A673 (cell line): ENCODE data around the gene ARF4. TPM values are rescaled to one million over a fixed set of nuclear protein-coding genes. Genes with fewer than 3 reads are reported as not detected.

ENCODE experiments used
- BruUV-seq: library from RNA; stranded (reverse); fragments of 400-500 nt; replicated peaks from 2 replicates; lab custom pipeline; 2021; lab: Mats Ljungman, UMichigan
- CTCF ChIA-PET: fragments of 300-600 bp; sonication (Branson Sonifier 250); formaldehyde crosslinking; loops from one replicate; lab custom pipeline; 2022; ENCODE audit warnings: antibody characterized with exemption; lab: Charles Lee
- POLR2A ChIA-PET: fragments of 300-600 bp; sonication (Branson Sonifier 250); formaldehyde crosslinking; loops from one replicate; lab custom pipeline; 2022; ENCODE audit warnings: antibody characterized with exemption; ENCODE audit not compliant: low non-redundant PET; lab: Charles Lee
- DNase-seq: peaks from one replicate; pipeline ENCODE4 v3.0.0-alpha.2; 2015; ENCODE audit warnings: low spot score
- H3K27ac ChIP-seq: fragments of 200-600 bp; sonication (generic); 2 replicates; pipeline ENCODE4 v1.5.1; 2016; ENCODE audit warnings: mixed run types, low read depth, mild to moderate bottlenecking, mixed read lengths, antibody characterized with exemption, low read length; ENCODE audit not compliant: poor library complexity, severe bottlenecking
- H3K27me3 ChIP-seq: fragments of 200-600 bp; sonication (generic); replicated peaks from 2 replicates; pipeline ENCODE4 v1.6.1; 2017; ENCODE audit warnings: mixed run types, low read depth, mild to moderate bottlenecking, mixed read lengths, antibody characterized with exemption, low read length; ENCODE audit not compliant: insufficient read depth, poor library complexity
- H3K36me3 ChIP-seq: fragments of 200-600 bp; sonication (generic); 2 replicates; pipeline ENCODE4 v1.6.1; 2016; ENCODE audit warnings: mixed run types, mild to moderate bottlenecking, mixed read lengths, antibody characterized with exemption, low read length; ENCODE audit not compliant: insufficient read depth, poor library complexity, severe bottlenecking
- H3K4me1 ChIP-seq: fragments of 200-600 bp; sonication (generic); 2 replicates; pipeline ENCODE4 v1.6.1; 2017; ENCODE audit warnings: mixed run types, mild to moderate bottlenecking, mixed read lengths, antibody characterized with exemption, low read length; ENCODE audit not compliant: insufficient read depth, poor library complexity, severe bottlenecking
- H3K4me3 ChIP-seq: fragments of 200-600 bp; sonication (generic); 2 replicates; pipeline ENCODE4 v1.5.1; 2016; ENCODE audit warnings: low read depth, mixed run types, mild to moderate bottlenecking, mixed read lengths, low read length; ENCODE audit not compliant: poor library complexity, severe bottlenecking
- H3K9me3 ChIP-seq: fragments of 200-600 bp; sonication (generic); 2 replicates; pipeline ENCODE4 v1.6.1; 2016; ENCODE audit warnings: mixed run types, low read depth, mild to moderate bottlenecking, mixed read lengths, antibody characterized with exemption, low read length; ENCODE audit not compliant: poor library complexity, severe bottlenecking
- EZH2 ChIP-seq: fragments of 200-600 bp; sonication (generic); IDR thresholded peaks from 2 replicates; pipeline ENCODE4 v1.6.1; 2017; ENCODE audit warnings: borderline replicate concordance, low read depth, mild to moderate bottlenecking, mixed read lengths, antibody characterized with exemption, low read length; ENCODE audit not compliant: poor library complexity, severe bottlenecking
- intact Hi-C: fragments of 100-400 bp; cut with micrococcal nuclease; formaldehyde crosslinking; loops from one replicate; pipeline ENCODE4 v1.10.0; 2022; ENCODE audit not compliant: unreplicated experiment
- total RNA-seq: library from RNA; stranded (reverse); gene quantifications from 2 replicates; pipeline ENCODE4 v1.2.3, GENCODE V29; 2021
- TF ChIP-seq, protein P1 (sequence below): fragments of 300-800, 200-600 bp; sonication (generic); conservative IDR thresholded peaks from 2 replicates; pipeline ENCODE4 v1.5.1; 2017; ENCODE audit warnings: low read depth, mild to moderate bottlenecking, antibody characterized with exemption, low read length, moderate library complexity, mixed read lengths

Gene ARF4
- total RNA-seq, 1 experiment from 2014 or later, result 82.2 TPM

DNA sequence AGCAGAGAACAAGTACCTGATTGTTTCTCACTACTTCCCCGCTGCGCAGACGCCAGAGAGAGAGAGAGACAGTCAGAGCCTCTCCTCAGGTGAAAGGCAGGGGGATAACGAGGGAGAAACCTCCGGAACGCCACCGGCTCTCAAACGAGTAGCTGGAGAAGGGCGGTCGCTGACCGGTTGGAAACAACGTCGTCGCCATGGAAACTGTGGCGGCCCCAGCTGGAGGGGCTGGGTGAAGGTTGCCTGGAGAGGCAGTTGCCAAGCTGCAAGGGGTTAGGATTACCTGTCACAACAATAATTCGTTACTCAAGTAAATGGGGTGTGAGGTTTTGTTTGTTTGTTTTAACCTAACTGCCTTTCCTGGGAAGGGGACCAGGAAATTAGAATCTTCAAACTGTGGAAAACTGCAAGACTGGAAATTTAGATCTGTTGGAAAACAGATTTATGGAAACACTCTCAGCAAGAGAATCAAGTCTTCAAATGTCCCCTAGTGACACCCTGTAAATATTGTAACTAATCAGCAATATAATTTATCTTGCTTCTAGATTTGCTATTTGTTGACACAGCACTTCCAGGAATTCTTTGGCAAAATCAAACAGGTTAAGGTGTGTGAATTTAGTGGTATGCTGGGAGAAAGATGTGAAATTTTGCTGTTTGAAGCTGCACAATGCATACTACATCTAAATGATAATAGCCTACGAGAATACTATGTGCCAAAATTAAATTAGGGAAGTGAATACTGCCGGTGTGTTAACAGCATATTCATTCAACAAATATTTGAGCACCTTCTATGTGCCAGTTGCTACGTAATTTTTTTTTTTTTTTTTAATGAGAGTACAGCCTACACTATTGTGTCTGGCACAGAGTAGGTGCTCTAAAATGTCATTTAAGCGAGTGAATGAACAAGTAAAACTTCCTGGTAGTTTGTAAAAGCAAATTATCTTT is 52.7 kb downstream of the ARF4 start, which contains the start of gene DNAH12:
Gene DNAH12 (minus strand): TSS at position 164 of the 945 bp plus-strand sequence. CDS start 1,474 bp downstream, outside the sequence.
- Histone ChIP-seq H3K9me3 (no peaks in the 10 kb centered on the region), H3K4me1 (no peaks in the 10 kb centered on the region), H3K27ac (no peak within 1 kb of the TSS), H3K36me3 (no peaks in the 10 kb centered on the region), H3K4me3 (no peak within 1 kb of the TSS), H3K27me3 (no peaks in the 10 kb centered on the region)
- BruUV-seq, result no TSS peak
- ChIA-PET CTCF (no interaction called here), POLR2A (no interaction called here)
- DNase-seq, result peak; percentile 4
- no peak for TF ChIP-seq EZH2
- TF ChIP-seq, protein P1, sequence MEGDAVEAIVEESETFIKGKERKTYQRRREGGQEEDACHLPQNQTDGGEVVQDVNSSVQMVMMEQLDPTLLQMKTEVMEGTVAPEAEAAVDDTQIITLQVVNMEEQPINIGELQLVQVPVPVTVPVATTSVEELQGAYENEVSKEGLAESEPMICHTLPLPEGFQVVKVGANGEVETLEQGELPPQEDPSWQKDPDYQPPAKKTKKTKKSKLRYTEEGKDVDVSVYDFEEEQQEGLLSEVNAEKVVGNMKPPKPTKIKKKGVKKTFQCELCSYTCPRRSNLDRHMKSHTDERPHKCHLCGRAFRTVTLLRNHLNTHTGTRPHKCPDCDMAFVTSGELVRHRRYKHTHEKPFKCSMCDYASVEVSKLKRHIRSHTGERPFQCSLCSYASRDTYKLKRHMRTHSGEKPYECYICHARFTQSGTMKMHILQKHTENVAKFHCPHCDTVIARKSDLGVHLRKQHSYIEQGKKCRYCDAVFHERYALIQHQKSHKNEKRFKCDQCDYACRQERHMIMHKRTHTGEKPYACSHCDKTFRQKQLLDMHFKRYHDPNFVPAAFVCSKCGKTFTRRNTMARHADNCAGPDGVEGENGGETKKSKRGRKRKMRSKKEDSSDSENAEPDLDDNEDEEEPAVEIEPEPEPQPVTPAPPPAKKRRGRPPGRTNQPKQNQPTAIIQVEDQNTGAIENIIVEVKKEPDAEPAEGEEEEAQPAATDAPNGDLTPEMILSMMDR, result no peak
- intact Hi-C loops, result no loop called here

DNA sequence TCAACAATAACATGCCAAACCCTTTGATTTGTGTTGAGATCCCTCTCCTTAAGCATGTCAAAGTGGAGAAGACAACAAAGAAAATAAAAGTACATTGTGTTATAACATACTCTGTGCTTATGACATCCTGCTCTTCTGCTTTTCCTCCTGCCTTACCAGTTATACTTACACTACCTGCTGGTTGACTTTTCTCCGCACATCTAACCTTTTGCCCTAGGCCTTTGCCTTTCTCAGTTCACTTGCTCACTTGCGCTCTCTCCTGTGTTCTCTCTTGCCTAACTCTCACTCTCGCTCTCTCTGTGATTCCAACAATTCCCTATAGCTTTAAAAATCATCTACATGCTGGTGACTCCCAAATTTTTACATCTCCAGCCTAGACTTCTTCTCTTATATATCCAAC is 58.7 kb downstream of the ARF4 start:
- CTCF ChIA-PET, result no interaction called here
- intact Hi-C loops, result no loop called here
- H3K27me3 ChIP-seq, result no peaks in the 10 kb centered on the region
- H3K4me3 ChIP-seq, result no peak overlapping the region
- H3K4me1 ChIP-seq, result no peaks in the 10 kb centered on the region
- no peaks in the 10 kb centered on the region for H3K36me3 ChIP-seq
- POLR2A ChIA-PET, result no interaction called here
- no peaks in the 10 kb centered on the region for H3K9me3 ChIP-seq
- TF ChIP-seq, protein P1, result no peak
- no peak overlapping the region for H3K27ac ChIP-seq
- no TSS peak for BruUV-seq
- DNase-seq, result no peak

DNA sequence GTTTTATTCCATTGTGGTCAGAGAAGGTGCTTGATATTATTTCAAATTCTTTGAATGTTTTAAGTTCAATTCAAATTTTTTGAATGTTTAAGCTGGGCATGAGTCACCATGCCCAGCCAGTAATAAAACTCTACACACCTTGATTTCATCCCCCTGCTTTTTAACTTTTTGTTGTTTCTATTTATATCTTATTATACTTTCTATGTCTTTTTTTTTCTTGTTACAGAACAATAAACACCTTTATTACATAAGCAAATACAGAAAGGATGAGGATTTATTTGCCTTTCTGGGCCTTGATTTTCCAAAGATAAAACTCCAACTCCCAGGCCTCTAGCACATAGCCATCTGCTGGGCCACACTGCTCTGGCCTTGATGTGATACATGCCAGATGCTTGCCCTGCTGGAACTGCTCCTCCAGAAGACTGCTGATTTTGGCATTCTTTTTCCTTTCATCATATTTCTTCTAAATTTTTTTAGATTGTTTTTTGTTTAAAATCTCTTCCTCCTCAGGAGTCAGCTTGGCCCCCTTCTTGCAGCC is 67.0 kb downstream of the ARF4 start:
- no TSS peak for BruUV-seq
- TF ChIP-seq, protein P1, result no peak
- no peak for TF ChIP-seq EZH2
- no peak for DNase-seq
- Histone ChIP-seq H3K4me1 (no peaks in the 10 kb centered on the region), H3K27me3 (no peaks in the 10 kb centered on the region), H3K27ac (no peak overlapping the region), H3K9me3 (no peaks in the 10 kb centered on the region), H3K4me3 (no peak overlapping the region), H3K36me3 (no peaks in the 10 kb centered on the region)
- intact Hi-C loops, result no loop called here
- ChIA-PET CTCF (no interaction called here), POLR2A (no interaction called here)

Other genes starting within 250 kb of the ARF4 start
- not detected in 2 replicates for gene DNAH12, start 53.0 kb downstream of the ARF4 start, total RNA-seq
- 12.2 and 15.3 TPM in 2 replicates for gene PDE12, start 41.1 kb downstream of the ARF4 start, total RNA-seq
- gene DENND6A, start 95.7 kb upstream of the ARF4 start, total RNA-seq, result 22.1 and 22.5 TPM in 2 replicates
- 32.4 and 34.4 TPM in 2 replicates for gene SLMAP, start 159.0 kb upstream of the ARF4 start, total RNA-seq